KMS-11 (cell line): ENCODE results near the gene ANKRD13D.

Experiments used
- H2AFZ ChIP-seq: fragments of 200-600 bp; sonication (generic); 2 replicates; pipeline ENCODE4 v1.6.1; 2016; ENCODE audit warnings: antibody characterized with exemption, mixed run types, low read depth
- H3K27ac ChIP-seq: fragments of 200-600 bp; sonication (generic); 2 replicates; pipeline ENCODE4 v1.6.1; 2016; ENCODE audit warnings: mild to moderate bottlenecking, mixed run types
- H3K27me3 ChIP-seq: fragments of 200-600 bp; sonication (generic); 2 replicates; pipeline ENCODE4 v1.6.1; 2017; ENCODE audit warnings: mild to moderate bottlenecking, low read depth, mixed run types, moderate library complexity; ENCODE audit not compliant: insufficient read depth
- H3K36me3 ChIP-seq: fragments of 200-600 bp; sonication (generic); 2 replicates; pipeline ENCODE4 v1.6.1; 2017; ENCODE audit warnings: mild to moderate bottlenecking, mixed run types; ENCODE audit not compliant: insufficient read depth
- H3K4me1 ChIP-seq: fragments of 200-600 bp; sonication (generic); 2 replicates; pipeline ENCODE4 v1.6.1; 2016; ENCODE audit warnings: mild to moderate bottlenecking, low read depth, mixed run types; ENCODE audit not compliant: poor library complexity, severe bottlenecking
- H3K4me2 ChIP-seq: fragments of 200-600 bp; sonication (generic); 2 replicates; pipeline ENCODE4 v1.7.0; 2016; ENCODE audit warnings: mild to moderate bottlenecking, mixed run types
- H3K4me3 ChIP-seq: fragments of 200-600 bp; sonication (generic); IDR thresholded peaks from 2 replicates; pipeline ENCODE4 v1.6.1; 2017; ENCODE audit warnings: low read depth, low read length, mixed read lengths; ENCODE audit not compliant: insufficient read depth
- H3K79me2 ChIP-seq: fragments of 200-600 bp; sonication (generic); 2 replicates; pipeline ENCODE4 v1.6.1; 2016; ENCODE audit warnings: low read depth, mixed run types; ENCODE audit not compliant: insufficient read depth
- H3K9ac ChIP-seq: fragments of 200-600 bp; sonication (generic); 2 replicates; pipeline ENCODE4 v1.6.1; 2016; ENCODE audit warnings: mild to moderate bottlenecking, mixed run types
- H4K20me1 ChIP-seq: fragments of 200-600 bp; sonication (generic); 2 replicates; pipeline ENCODE4 v1.6.1; 2016; ENCODE audit warnings: mild to moderate bottlenecking, mixed run types; ENCODE audit not compliant: insufficient read depth
- TF ChIP-seq, protein P1 (sequence below): fragments of 200-600 bp; sonication (generic); conservative IDR thresholded peaks from 2 replicates; pipeline ENCODE4 v1.6.1; 2017; ENCODE audit warnings: low read depth, mild to moderate bottlenecking, antibody characterized with exemption, low read length, moderate library complexity, mixed read lengths

Gene ANKRD13D

GRCh38 chr11:67310246-67311050, 21.3 kb downstream of the ANKRD13D start:
- H3K27me3 ChIP-seq = no peaks in the 10 kb centered on the region
- no peaks in the 10 kb centered on the region for H3K79me2 ChIP-seq
- TF ChIP-seq, protein P1, sequence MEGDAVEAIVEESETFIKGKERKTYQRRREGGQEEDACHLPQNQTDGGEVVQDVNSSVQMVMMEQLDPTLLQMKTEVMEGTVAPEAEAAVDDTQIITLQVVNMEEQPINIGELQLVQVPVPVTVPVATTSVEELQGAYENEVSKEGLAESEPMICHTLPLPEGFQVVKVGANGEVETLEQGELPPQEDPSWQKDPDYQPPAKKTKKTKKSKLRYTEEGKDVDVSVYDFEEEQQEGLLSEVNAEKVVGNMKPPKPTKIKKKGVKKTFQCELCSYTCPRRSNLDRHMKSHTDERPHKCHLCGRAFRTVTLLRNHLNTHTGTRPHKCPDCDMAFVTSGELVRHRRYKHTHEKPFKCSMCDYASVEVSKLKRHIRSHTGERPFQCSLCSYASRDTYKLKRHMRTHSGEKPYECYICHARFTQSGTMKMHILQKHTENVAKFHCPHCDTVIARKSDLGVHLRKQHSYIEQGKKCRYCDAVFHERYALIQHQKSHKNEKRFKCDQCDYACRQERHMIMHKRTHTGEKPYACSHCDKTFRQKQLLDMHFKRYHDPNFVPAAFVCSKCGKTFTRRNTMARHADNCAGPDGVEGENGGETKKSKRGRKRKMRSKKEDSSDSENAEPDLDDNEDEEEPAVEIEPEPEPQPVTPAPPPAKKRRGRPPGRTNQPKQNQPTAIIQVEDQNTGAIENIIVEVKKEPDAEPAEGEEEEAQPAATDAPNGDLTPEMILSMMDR = no peak
- H3K4me2 ChIP-seq = no peak overlapping the region
- H3K27ac ChIP-seq = no peak overlapping the region
- H4K20me1 ChIP-seq = no peaks in the 10 kb centered on the region
- H3K4me3 ChIP-seq = no peak overlapping the region
- no peaks in the 10 kb centered on the region for H3K4me1 ChIP-seq
- no peak overlapping the region for H2AFZ ChIP-seq
- H3K9ac ChIP-seq = no peak overlapping the region
- H3K36me3 ChIP-seq = no peaks in the 10 kb centered on the region

- TF ChIP-seq, protein P1 = no peak
- H3K4me3 ChIP-seq = no peak overlapping the region
- H3K4me2 ChIP-seq = no peak overlapping the region
- no peak overlapping the region for H2AFZ ChIP-seq
- no peaks in the 10 kb centered on the region for H3K27me3 ChIP-seq
- no peak overlapping the region for H3K27ac ChIP-seq
- H3K9ac ChIP-seq = no peak overlapping the region
- peaks cover under 1% of the 10 kb centered on the region for H3K4me1 ChIP-seq
- no peaks in the 10 kb centered on the region for H3K36me3 ChIP-seq
- H3K79me2 ChIP-seq = no peaks in the 10 kb centered on the region
- H4K20me1 ChIP-seq = no peaks in the 10 kb centered on the region
Observed at GRCh38 chr11:67311051-67311555, 22.0 kb downstream of the ANKRD13D start.

- H3K4me3 ChIP-seq = no peak overlapping the region
- H3K27me3 ChIP-seq = no peaks in the 10 kb centered on the region
- H3K79me2 ChIP-seq = no peaks in the 10 kb centered on the region
- H3K4me2 ChIP-seq = no peak overlapping the region
- no peaks in the 10 kb centered on the region for H3K36me3 ChIP-seq
- H3K9ac ChIP-seq = no peak overlapping the region
- no peak overlapping the region for H3K27ac ChIP-seq
- TF ChIP-seq, protein P1 = no peak
- H3K4me1 ChIP-seq = peaks cover 4% of the 10 kb centered on the region
- no peaks in the 10 kb centered on the region for H4K20me1 ChIP-seq
- no peak overlapping the region for H2AFZ ChIP-seq
Observed at GRCh38 chr11:67311556-67312082, 22.5 kb downstream of the ANKRD13D start.

- Histone ChIP-seq H3K27ac (no peak overlapping the region), H3K27me3 (no peaks in the 10 kb centered on the region), H3K36me3 (no peaks in the 10 kb centered on the region), H2AFZ (no peak overlapping the region), H3K79me2 (no peaks in the 10 kb centered on the region), H3K9ac (no peak overlapping the region), H4K20me1 (no peaks in the 10 kb centered on the region), H3K4me2 (no peak overlapping the region), H3K4me3 (no peak overlapping the region), H3K4me1 (peaks cover 4% of the 10 kb centered on the region)
- TF ChIP-seq, protein P1 = no peak
Observed at GRCh38 chr11:67312187-67313021, 23.3 kb downstream of the ANKRD13D start.
